CD8-positive, alpha-beta memory T cell (primary cell): ENCODE measurements around the gene GPRIN1. TPM values are rescaled to one million over a fixed set of nuclear protein-coding genes. Genes with fewer than 3 reads are reported as not detected.

ENCODE experiments used
- polyA plus RNA-seq: library from polyadenylated mRNA; unstranded; fragments of 300-500 nt; fragmentation: Illumina TruSeq; gene quantifications from one replicate; pipeline ENCODE4 v1.2.3, GENCODE V29; 2021
- total RNA-seq, 2 experiments: library from RNA; stranded (reverse); gene quantifications; one replicate each; pipeline ENCODE4 v1.2.3, GENCODE V29; 2021

GPRIN1 gene
- total and polyA plus RNA-seq, 3 experiments from 2014 or later: 0.43 to 2.7 (median 2.3) TPM

Other genes starting within 250 kb of the GPRIN1 start
- gene KIAA1191, start 248.4 kb downstream of the GPRIN1 start, total RNA-seq: 10 to 100 TPM; 35.6 to 37.0 TPM
- 63.6 TPM for gene KIAA1191, start 248.4 kb downstream of the GPRIN1 start, polyA plus RNA-seq
- gene ARL10, start 244.7 kb downstream of the GPRIN1 start, total RNA-seq: 10 to 100 TPM; 12.9 to 14.0 TPM
- 2.1 TPM for gene ARL10, start 244.7 kb downstream of the GPRIN1 start, polyA plus RNA-seq
- 100 to 1,000 TPM; 157 to 160 TPM for gene NOP16, start 221.6 kb downstream of the GPRIN1 start, total RNA-seq
- 33.5 TPM for gene NOP16, start 221.6 kb downstream of the GPRIN1 start, polyA plus RNA-seq
- 100 to 1,000 TPM in 1 of 2 experiments, 10 to 100 TPM in 1; 98.3 to 101 TPM for gene HIGD2A, start 221.4 kb downstream of the GPRIN1 start, total RNA-seq
- gene HIGD2A, start 221.4 kb downstream of the GPRIN1 start, polyA plus RNA-seq: 221 TPM
- gene CLTB, start 193.6 kb downstream of the GPRIN1 start, total RNA-seq: 10 to 100 TPM; 62.0 to 66.4 TPM
- 96.3 TPM for gene CLTB, start 193.6 kb downstream of the GPRIN1 start, polyA plus RNA-seq
- gene FAF2, start 161.8 kb downstream of the GPRIN1 start, total RNA-seq: 10 to 100 TPM; 45.1 to 45.2 TPM
- 13.5 TPM for gene FAF2, start 161.8 kb downstream of the GPRIN1 start, polyA plus RNA-seq
- 10 to 100 TPM; 54.6 to 56.8 TPM for gene RNF44, start 72.8 kb downstream of the GPRIN1 start, total RNA-seq
- gene RNF44, start 72.8 kb downstream of the GPRIN1 start, polyA plus RNA-seq: 4.3 TPM
- 1 to 10 TPM in 1 of 2 experiments, under 1 TPM in 1; 0.49 to 1.1 TPM for gene CDHR2, start 60.8 kb downstream of the GPRIN1 start, total RNA-seq
- gene CDHR2, start 60.8 kb downstream of the GPRIN1 start, polyA plus RNA-seq: not detected
- gene SNCB, start 20.4 kb upstream of the GPRIN1 start, total RNA-seq: not detected
- not detected for gene SNCB, start 20.4 kb upstream of the GPRIN1 start, polyA plus RNA-seq
- not detected for gene EIF4E1B, start 20.5 kb upstream of the GPRIN1 start, total RNA-seq
- not detected for gene EIF4E1B, start 20.5 kb upstream of the GPRIN1 start, polyA plus RNA-seq
- 10 to 100 TPM; 37.4 to 38.8 TPM for gene TSPAN17, start 37.3 kb upstream of the GPRIN1 start, total RNA-seq
- gene TSPAN17, start 37.3 kb upstream of the GPRIN1 start, polyA plus RNA-seq: 26.2 TPM
- gene UNC5A, start 200.4 kb upstream of the GPRIN1 start, total RNA-seq: not detected
- gene UNC5A, start 200.4 kb upstream of the GPRIN1 start, polyA plus RNA-seq: not detected